Glomerular visceral epithelial cell (primary cell): ENCODE results near the gene CAD.
"Not testable (repeated sequence)": the region's sequence is repeated elsewhere in the genome, so short reads cannot be mapped to it uniquely, and the experiment has no call there.

ENCODE experiments used
- DNase-seq: peaks from one replicate; pipeline ENCODE4 v3.0.0-alpha.2; 2016; ENCODE audit errors: extremely low spot score

The CAD gene

GRCh38 chr2:27217173-27218121 is at the start of gene CAD:
TSS of gene CAD (plus strand) at chr2:27217369. CDS start at chr2:27217552, 183 bp downstream.
- peak; percentile 77 for DNase-seq

- DNase-seq, result no peak
These were observed 46.4 kb upstream of the CAD start for GRCh38 chr2:27170581-27171337.

- DNase-seq, result no peak
These were observed 45.8 kb upstream of the CAD start for GRCh38 chr2:27171351-27171848.

- DNase-seq, result no peak
These were observed 42.5 kb upstream of the CAD start for GRCh38 chr2:27174638-27175037.

- no peak for DNase-seq
These were observed 41.8 kb upstream of the CAD start for GRCh38 chr2:27175330-27175729.

- not testable (repeated sequence) for DNase-seq
These were observed 41.4 kb upstream of the CAD start for GRCh38 chr2:27175781-27176180.

GRCh38 chr2:27177441-27178351 is 39.5 kb upstream of the CAD start:
- no peak for DNase-seq

- DNase-seq, result no peak
These were observed 38.7 kb upstream of the CAD start for GRCh38 chr2:27178469-27178868.

- DNase-seq, result no peak
These were observed 37.7 kb upstream of the CAD start for GRCh38 chr2:27179344-27180000.

GRCh38 chr2:27182346-27182745 is 34.8 kb upstream of the CAD start:
- DNase-seq, result no peak

- no peak for DNase-seq
These were observed 33.1 kb upstream of the CAD start for GRCh38 chr2:27184115-27184514.

GRCh38 chr2:27185331-27186026 is 31.7 kb upstream of the CAD start:
- no peak for DNase-seq

- DNase-seq, result no peak
These were observed 30.4 kb upstream of the CAD start for GRCh38 chr2:27186613-27187345.

- no peak for DNase-seq
These were observed 27.2 kb upstream of the CAD start for GRCh38 chr2:27189989-27190388.

GRCh38 chr2:27191070-27191829 is 25.9 kb upstream of the CAD start:
- DNase-seq, result peak; percentile 34

GRCh38 chr2:27194538-27195354 is 22.4 kb upstream of the CAD start:
- peak; percentile 57 for DNase-seq

- not testable (repeated sequence) for DNase-seq
These were observed 21.4 kb upstream of the CAD start for GRCh38 chr2:27195799-27196198.

GRCh38 chr2:27198068-27198467 is 19.1 kb upstream of the CAD start:
- DNase-seq, result not testable (repeated sequence)
